OCI-LY7 (cell line): ENCODE data around the gene CTSV. TPM values are rescaled to one million over a fixed set of nuclear protein-coding genes. Genes with fewer than 3 reads are reported as not detected.

Source experiments
- BruUV-seq: library from RNA; stranded (reverse); fragments of 400-500 nt; replicated peaks from 2 replicates; lab custom pipeline; 2021; lab: Mats Ljungman, UMichigan
- CTCF ChIA-PET: fragments of 300-600 bp; sonication (Branson Sonifier 250); formaldehyde crosslinking; loops from one replicate; lab custom pipeline; 2022; ENCODE audit warnings: antibody characterized with exemption; ENCODE audit not compliant: unreplicated experiment; lab: Charles Lee
- POLR2A ChIA-PET: fragments of 300-600 bp; sonication (Branson Sonifier 250); formaldehyde crosslinking; loops from one replicate; lab custom pipeline; 2022; ENCODE audit warnings: antibody characterized with exemption; lab: Charles Lee
- DNase-seq: peaks from one replicate; pipeline ENCODE4 v3.0.0-alpha.2; 2015; ENCODE audit warnings: low spot score
- H2AFZ ChIP-seq: fragments of 200-600 bp; sonication (generic), shearing (Covaris generic); 2 replicates; pipeline ENCODE4 v1.6.1; 2014; ENCODE audit warnings: mild to moderate bottlenecking, antibody characterized with exemption, low read length, moderate library complexity
- H3K27ac ChIP-seq: fragments of 200-600 bp; sonication (generic); 2 replicates; pipeline ENCODE4 v1.5.1; 2014; ENCODE audit warnings: mixed run types, low read depth, mild to moderate bottlenecking, moderate library complexity, low read length, inconsistent platforms; ENCODE audit not compliant: poor library complexity, severe bottlenecking
- H3K36me3 ChIP-seq: fragments of 200-600 bp; sonication (generic); 2 replicates; pipeline ENCODE4 v1.6.1; 2014; ENCODE audit warnings: mild to moderate bottlenecking, antibody characterized with exemption, low read length, moderate library complexity, mixed read lengths; ENCODE audit not compliant: insufficient read depth
- H3K4me1 ChIP-seq: fragments of 200-600 bp; sonication (generic); 2 replicates; pipeline ENCODE4 v1.5.1; 2014; ENCODE audit warnings: mild to moderate bottlenecking, low read length; ENCODE audit not compliant: insufficient read depth, poor library complexity, severe bottlenecking
- H3K4me2 ChIP-seq: fragments of 200-600 bp; sonication (generic); 2 replicates; pipeline ENCODE4 v1.6.1; 2014; ENCODE audit warnings: mild to moderate bottlenecking, low read length
- H3K4me3 ChIP-seq: fragments of 200-600 bp; sonication (generic); 2 replicates; pipeline ENCODE4 v1.5.1; 2014; ENCODE audit warnings: mild to moderate bottlenecking, low read depth, low read length; ENCODE audit not compliant: poor library complexity, severe bottlenecking
- H3K79me2 ChIP-seq: fragments of 200-600 bp; sonication (generic); 2 replicates; pipeline ENCODE4 v1.6.1; 2016; ENCODE audit warnings: low read depth, mild to moderate bottlenecking, low read length, moderate library complexity, mixed read lengths; ENCODE audit not compliant: insufficient read depth
- H3K9me2 ChIP-seq: fragments of 200-600 bp; sonication (generic); 2 replicates; pipeline ENCODE4 v1.6.1; 2016; ENCODE audit warnings: mild to moderate bottlenecking, low read length, mixed read lengths; ENCODE audit not compliant: insufficient read depth
- H3K9me3 ChIP-seq: fragments of 200-600 bp; sonication (generic); 2 replicates; pipeline ENCODE4 v1.6.1; 2014; ENCODE audit warnings: mild to moderate bottlenecking, mixed run types, low read length, mixed read lengths
- H4K20me1 ChIP-seq: fragments of 200-600 bp; sonication (generic); 2 replicates; pipeline ENCODE4 v1.6.1; 2014; ENCODE audit warnings: mild to moderate bottlenecking, antibody characterized with exemption, low read length, moderate library complexity, mixed read lengths; ENCODE audit not compliant: insufficient read depth
- CTCF ChIP-seq: fragments of 200-600 bp; sonication (generic); conservative IDR thresholded peaks from 2 replicates; pipeline ENCODE4 v1.5.1; 2014; ENCODE audit warnings: mild to moderate bottlenecking, antibody characterized with exemption, low read length, moderate library complexity, mixed read lengths
- EZH2phosphoT487 ChIP-seq: fragments of 200-600 bp; sonication (generic); IDR thresholded peaks from 2 replicates; pipeline ENCODE4 v1.6.1; 2018; ENCODE audit warnings: low read depth, borderline replicate concordance, mild to moderate bottlenecking, mixed run types, antibody characterized with exemption, low read length, moderate library complexity, mixed read lengths
- intact Hi-C: fragments of 100-400 bp; cut with micrococcal nuclease; formaldehyde crosslinking; loops from one replicate; pipeline ENCODE4 v1.10.0; 2022; ENCODE audit not compliant: unreplicated experiment
- total RNA-seq, 2 experiments: library from RNA; depleted of rRNA in 1 of 2; stranded (reverse); fragments of >200 nt in 1 of 2; shearing (Covaris generic) in 1 of 2; gene quantifications; 2 replicates each; pipeline ENCODE4 v1.2.3, GENCODE V29; 2014 to 2022

The CTSV gene
- total RNA-seq, 2 experiments from 2014 or later: 0.25 to 1.3 TPM

- Histone ChIP-seq H2AFZ (no peak overlapping the region), H3K4me3 (no peak overlapping the region), H4K20me1 (no peaks in the 10 kb centered on the region), H3K4me2 (no peak overlapping the region), H3K36me3 (no peaks in the 10 kb centered on the region), H3K79me2 (no peaks in the 10 kb centered on the region), H3K9me3 (no peaks in the 10 kb centered on the region), H3K9me2 (no peaks in the 10 kb centered on the region), H3K27ac (no peak overlapping the region), H3K4me1 (no peaks in the 10 kb centered on the region)
- DNase-seq: no peak
- POLR2A ChIA-PET: no interaction called here
- CTCF ChIA-PET: no interaction called here
- intact Hi-C loops: no loop called here
- TF ChIP-seq CTCF: no peak
- TF ChIP-seq EZH2phosphoT487: no peak
- no TSS peak for BruUV-seq
Measured at GRCh38 chr9:97064176-97064575, 25.2 kb upstream of the CTSV start.

- Histone ChIP-seq H3K4me3 (no peak overlapping the region), H3K36me3 (no peaks in the 10 kb centered on the region), H2AFZ (no peak overlapping the region), H3K4me1 (no peaks in the 10 kb centered on the region), H3K9me2 (no peaks in the 10 kb centered on the region), H3K4me2 (no peak overlapping the region), H3K79me2 (no peaks in the 10 kb centered on the region), H3K9me3 (no peaks in the 10 kb centered on the region), H4K20me1 (no peaks in the 10 kb centered on the region), H3K27ac (no peak overlapping the region)
- POLR2A ChIA-PET: no interaction called here
- CTCF ChIA-PET: no interaction called here
- intact Hi-C loops: no loop called here
- TF ChIP-seq CTCF (no peak), EZH2phosphoT487 (no peak)
- no TSS peak for BruUV-seq
- DNase-seq: no peak
Measured at GRCh38 chr9:97060796-97061195, 21.9 kb upstream of the CTSV start.

- no peak overlapping the region for H3K27ac ChIP-seq
- DNase-seq: no peak
- no peaks in the 10 kb centered on the region for H3K36me3 ChIP-seq
- intact Hi-C loops: no loop called here
- no TSS peak for BruUV-seq
- H3K9me3 ChIP-seq: no peaks in the 10 kb centered on the region
- no peaks in the 10 kb centered on the region for H3K4me1 ChIP-seq
- POLR2A ChIA-PET: no interaction called here
- TF ChIP-seq EZH2phosphoT487: no peak
- no peak for TF ChIP-seq CTCF
- CTCF ChIA-PET: no interaction called here
- H3K4me3 ChIP-seq: no peak overlapping the region
- H2AFZ ChIP-seq: no peak overlapping the region
- H3K4me2 ChIP-seq: no peak overlapping the region
- no peaks in the 10 kb centered on the region for H3K79me2 ChIP-seq
- no peaks in the 10 kb centered on the region for H3K9me2 ChIP-seq
- no peaks in the 10 kb centered on the region for H4K20me1 ChIP-seq
Measured at GRCh38 chr9:97059626-97060025, 20.7 kb upstream of the CTSV start.
